DMS 273 (cell line): ENCODE data around the gene PSMD2.
"Not testable (repeated sequence)": the region's sequence is repeated elsewhere in the genome, so short reads cannot be mapped to it uniquely, and the experiment has no call there.

ENCODE experiments used
- DNase-seq: peaks from one replicate; lab custom pipeline; 2025; ENCODE audit not compliant: unreplicated experiment; lab: John Stamatoyannopoulos, UW

PSMD2 gene

DNA sequence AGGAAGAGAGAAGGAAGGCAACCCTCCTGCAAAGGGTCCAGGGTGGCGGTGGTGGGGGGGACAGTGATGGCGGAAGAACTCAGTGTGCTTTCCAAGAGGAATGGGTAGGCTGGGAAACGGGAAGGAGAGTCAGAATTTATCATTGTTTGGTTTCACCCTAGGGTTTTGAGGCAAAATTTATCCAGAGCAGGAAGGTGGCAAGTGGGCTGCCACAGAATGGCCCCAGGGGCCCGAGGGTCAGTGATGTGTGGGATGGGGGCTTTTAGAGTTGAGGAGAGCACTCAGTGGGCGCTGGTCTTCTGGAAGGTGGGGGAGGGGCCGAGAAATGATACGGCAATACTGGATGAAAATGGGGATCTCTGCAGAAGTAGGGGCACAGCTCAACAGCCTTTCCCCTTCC lies 38.9 kb downstream of the PSMD2 start:
- no peak for DNase-seq

DNA sequence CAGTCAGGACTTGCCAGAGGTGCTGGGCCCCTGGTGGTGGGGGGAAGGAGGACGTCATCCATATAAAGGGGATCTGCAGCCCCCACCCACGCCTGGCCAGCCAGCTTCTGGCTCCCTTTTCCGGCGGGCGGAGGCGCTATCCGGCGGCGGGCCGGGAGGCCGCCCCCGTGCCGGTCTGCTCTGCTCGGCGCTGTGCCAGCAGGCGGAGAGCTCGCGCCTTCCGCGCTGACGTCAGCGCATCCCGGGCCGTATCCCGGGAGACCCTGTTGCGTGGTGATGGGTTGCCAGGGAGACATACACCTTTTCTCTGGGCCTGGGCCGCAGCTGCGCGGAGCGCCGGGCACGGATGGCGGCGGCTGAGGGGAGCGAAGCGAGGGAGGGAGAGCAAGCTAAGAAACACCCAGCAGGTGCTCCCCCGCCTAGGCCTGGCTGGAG lies 39.5 kb downstream of the PSMD2 start:
- DNase-seq, result peak; percentile 99

- DNase-seq, result no peak
Measured at GRCh38 chr3:184339001-184339400, 40.0 kb downstream of the PSMD2 start.

- not testable (repeated sequence) for DNase-seq
Measured at GRCh38 chr3:184339451-184340135, 40.6 kb downstream of the PSMD2 start.

DNA sequence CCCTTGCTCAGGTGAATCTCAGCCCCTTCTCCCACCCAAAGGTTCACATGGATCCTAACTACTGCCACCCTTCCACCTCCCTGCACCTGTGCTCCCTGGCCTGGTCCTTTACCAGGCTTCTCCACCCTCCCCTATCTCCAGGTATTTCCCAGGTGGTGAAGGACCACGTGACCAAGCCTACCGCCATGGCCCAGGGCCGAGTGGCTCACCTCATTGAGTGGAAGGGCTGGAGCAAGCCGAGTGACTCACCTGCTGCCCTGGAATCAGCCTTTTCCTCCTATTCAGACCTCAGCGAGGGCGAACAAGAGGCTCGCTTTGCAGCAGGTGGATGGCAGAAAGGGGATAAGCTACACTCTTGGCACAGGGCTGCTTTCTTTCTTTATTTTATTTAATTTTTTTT lies 42.9 kb downstream of the PSMD2 start:
- no peak for DNase-seq

- DNase-seq, result no peak
Measured at GRCh38 chr3:184343200-184343876, 44.3 kb downstream of the PSMD2 start.

GRCh38 chr3:184344579-184345316 lies 45.7 kb downstream of the PSMD2 start:
- no peak for DNase-seq

- peak; percentile 93 for DNase-seq
Measured at GRCh38 chr3:184345317-184346144, 46.5 kb downstream of the PSMD2 start.

DNA sequence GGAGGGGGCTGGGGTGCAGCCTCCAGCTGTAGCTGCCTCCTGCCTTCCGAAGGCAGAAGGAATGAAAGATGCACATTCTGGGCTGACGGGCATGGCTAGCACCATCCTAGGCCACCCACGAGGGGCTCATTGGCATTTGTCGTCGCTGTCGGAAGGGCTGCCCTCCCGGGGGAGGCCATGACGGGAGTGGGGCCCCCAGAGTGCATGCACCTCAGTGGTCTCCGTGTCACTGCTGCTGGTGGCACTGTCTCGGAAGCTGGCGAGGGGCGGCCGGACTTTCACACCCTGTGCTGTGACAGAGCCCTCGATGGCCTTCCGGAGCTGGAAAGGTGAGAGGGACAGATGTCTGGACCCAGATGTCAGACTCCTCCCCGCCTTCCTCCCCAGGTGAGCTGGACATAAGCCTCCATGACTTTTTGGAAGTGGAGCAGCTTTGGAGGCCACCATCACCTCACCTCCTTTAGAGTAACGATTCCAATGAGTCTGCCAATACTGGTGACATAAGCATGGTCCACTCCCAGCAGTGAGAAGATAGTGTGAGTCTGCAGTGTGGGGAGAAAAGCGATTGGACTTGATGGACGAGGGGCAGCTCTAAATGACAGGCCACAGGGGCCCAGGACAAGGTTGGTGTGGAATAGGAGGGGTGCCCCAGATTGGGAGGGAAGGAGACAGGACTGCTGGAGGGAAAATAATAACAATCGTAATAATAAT lies 47.6 kb downstream of the PSMD2 start:
- no peak for DNase-seq

GRCh38 chr3:184347321-184348056 lies 48.4 kb downstream of the PSMD2 start:
- no peak for DNase-seq

DNA sequence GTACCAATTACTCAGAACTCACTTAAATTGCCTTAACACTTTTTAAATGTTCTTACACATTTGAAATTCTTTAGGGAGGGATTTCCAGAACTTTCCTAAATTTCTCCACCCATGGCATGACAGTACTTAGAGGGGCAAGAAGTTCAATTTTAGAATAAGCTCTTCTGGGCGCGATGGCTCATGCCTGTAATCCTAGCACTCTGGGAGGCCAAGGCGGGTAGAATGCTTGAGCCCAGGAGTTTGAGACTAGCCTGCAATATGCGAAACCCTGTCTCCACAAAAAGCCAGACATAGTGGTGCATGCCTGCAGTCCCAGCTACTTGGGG lies 49.0 kb downstream of the PSMD2 start:
- DNase-seq, result no peak

DNA sequence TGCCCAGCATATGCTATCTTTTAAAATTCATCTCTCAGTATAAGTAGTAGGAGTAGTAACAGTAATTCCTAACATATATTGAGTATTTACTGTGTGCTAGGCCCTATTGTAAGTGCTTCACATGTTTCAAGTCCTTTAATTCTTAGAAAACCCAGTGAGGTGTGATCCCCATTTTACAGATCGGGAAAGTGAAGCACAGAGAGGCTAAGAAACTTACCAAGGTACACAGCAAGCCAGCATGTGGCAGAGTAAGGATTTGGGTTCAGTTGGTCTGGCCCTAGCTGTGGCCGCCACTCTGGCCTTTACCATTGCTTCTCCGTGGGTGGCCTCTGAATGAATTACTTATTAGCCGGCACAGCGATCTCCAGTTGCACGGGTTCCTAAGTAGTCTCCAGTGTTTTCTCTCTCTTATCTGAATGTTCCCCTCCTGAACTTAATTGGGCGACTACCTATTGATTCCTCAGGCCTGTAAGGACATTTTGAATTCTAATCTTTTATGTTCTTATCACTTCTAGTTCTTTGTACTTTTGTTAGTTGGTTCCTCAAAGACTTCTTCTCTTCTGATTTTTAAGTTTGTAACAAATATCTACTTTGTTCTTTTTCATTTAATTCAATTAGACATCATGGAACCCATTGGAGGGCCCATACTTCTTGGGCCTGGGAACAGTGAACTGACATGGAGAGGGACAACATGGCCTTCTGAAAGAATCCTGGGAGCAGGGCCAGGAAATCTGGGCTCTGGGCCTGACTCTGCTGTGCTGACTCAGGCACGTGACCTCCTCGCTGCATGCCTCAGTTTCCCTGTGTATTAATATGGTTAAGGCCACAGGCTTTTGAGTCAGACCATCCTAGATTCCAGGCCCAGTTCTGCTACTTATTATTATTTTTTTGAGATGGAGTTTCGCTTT lies 50.8 kb downstream of the PSMD2 start:
- no peak for DNase-seq

- no peak for DNase-seq
Measured at GRCh38 chr3:184350618-184351017, 51.6 kb downstream of the PSMD2 start.

- no peak for DNase-seq
Measured at GRCh38 chr3:184351511-184352148, 52.6 kb downstream of the PSMD2 start.

- DNase-seq, result no peak
Measured at GRCh38 chr3:184352149-184352785, 53.2 kb downstream of the PSMD2 start.

GRCh38 chr3:184352897-184353545 lies 54.0 kb downstream of the PSMD2 start:
- DNase-seq, result no peak

GRCh38 chr3:184353546-184353941 lies 54.5 kb downstream of the PSMD2 start:
- no peak for DNase-seq
